ENCODE results near the gene TAPBPL.
"Not testable (repeated sequence)": the region's sequence is repeated elsewhere in the genome, so short reads cannot be mapped to it uniquely, and the experiment has no call there.

The TAPBPL gene

DNA sequence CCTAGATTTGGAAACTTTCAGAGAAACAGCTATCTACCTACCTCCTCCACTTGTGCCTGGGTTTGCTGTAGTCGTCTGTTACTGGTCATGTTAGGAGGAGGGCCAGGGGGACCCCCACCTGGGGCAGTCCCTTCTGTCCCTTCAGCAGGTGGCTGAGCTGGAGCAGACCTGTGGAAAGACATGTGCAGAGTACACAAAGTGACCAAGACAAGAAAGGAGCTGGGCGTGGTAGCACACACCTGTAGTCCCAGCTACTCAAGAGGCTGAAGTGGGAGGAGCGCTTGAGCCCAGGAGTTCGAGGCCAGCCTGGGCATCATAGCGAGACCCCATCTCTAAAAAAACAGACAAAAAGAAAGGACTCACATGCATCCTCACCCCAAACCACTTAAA is 14.3 kb downstream of the TAPBPL start:
- no peak overlapping the region for H3K27ac ChIP-seq (ENCODE audit: low read depth, low read length)
- H3K4me1 ChIP-seq (ENCODE audit: insufficient read depth, low read length) = peaks cover 5% of the 10 kb centered on the region; the same call in 1 of the 2 replicates
- 94% methylated on average over 5 of the region's 5 CpGs for WGBS

DNA sequence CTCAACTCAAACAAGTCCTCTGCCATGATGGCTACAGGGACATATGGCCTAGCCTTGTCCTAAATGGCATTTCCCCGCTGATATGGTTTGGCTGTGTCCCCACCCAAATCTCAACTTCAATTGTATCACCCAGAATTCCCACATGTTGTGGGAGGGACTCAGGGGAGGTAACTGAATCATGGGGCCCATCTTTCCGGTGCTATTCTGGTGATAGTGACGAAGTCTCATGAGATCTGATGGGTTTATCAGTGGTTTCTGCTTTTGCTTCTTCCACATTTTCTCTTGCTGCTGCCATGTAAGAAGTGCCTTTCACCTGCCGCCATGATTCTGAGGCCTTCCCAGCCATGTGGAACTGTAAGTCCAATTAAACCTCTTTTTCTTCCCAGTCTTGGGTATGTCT is 14.9 kb downstream of the TAPBPL start:
- not testable (repeated sequence) for H3K9ac ChIP-seq (ENCODE audit: low read depth, low read length); H3K9me3 ChIP-seq (ENCODE audit: insufficient read depth, low read depth, low read length); H3K4me3 ChIP-seq (ENCODE audit: low read length); H3K27me3 ChIP-seq (ENCODE audit: insufficient read depth, low read length); H3K4me1 ChIP-seq (ENCODE audit: insufficient read depth, low read length); H3K27ac ChIP-seq (ENCODE audit: low read depth, low read length)
- peaks cover 40% of the 10 kb centered on the region for H3K36me3 ChIP-seq (ENCODE audit: insufficient read depth, low read length)
- WGBS = 80% methylated on average over 4 of the region's 4 CpGs

More for the DNA sequence above, 14.3 kb downstream of the TAPBPL start:
- Histone ChIP-seq H3K9ac (ENCODE audit: low read depth, low read length) (no peak overlapping the region), H3K27me3 (ENCODE audit: insufficient read depth, low read length) (no peaks in the 10 kb centered on the region), H3K9me3 (ENCODE audit: insufficient read depth, low read depth, low read length) (no peaks in the 10 kb centered on the region), H3K36me3 (ENCODE audit: insufficient read depth, low read length) (peaks cover 46% of the 10 kb centered on the region), H3K4me3 (ENCODE audit: low read length) (no peak overlapping the region)

DNA sequence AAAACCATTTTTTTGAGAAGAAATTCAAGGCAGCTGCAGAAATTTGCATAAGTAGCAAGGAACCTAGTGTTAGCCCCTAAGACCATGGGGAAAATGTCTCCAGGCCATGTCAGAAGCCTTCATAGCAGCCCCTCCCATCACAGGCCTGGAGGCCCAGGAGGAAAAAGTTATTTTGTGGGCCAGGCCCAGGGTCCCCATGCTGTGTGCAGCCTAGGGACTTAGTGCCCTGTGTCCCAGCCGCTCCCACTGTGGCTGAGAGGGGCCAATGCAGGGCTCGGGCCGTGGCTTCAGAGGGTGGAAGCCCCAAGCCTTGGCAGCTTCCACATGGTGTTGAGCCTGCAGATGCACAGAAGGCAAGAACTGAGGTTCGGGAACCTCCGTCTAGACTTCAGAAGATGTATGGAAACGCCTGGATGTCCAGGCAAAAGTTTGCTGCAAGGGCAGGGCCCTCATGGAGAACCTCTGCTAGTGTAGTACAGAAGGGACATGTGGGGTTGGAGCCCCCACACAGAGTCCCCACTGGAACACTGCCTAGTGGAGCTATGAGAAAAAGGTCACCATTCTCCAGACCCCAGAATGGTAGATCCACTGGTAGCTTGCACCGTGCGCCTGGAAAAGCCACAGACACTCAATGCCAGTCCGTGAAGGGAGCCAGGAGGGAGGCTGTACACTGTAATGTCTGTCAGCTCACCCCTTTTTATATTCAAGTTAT is 15.9 kb downstream of the TAPBPL start:
- H3K4me1 ChIP-seq (ENCODE audit: insufficient read depth, low read length); H3K9ac ChIP-seq (ENCODE audit: low read depth, low read length); H3K27ac ChIP-seq (ENCODE audit: low read depth, low read length); H3K9me3 ChIP-seq (ENCODE audit: insufficient read depth, low read depth, low read length); H3K4me3 ChIP-seq (ENCODE audit: low read length); H3K27me3 ChIP-seq (ENCODE audit: insufficient read depth, low read length): not testable (repeated sequence)
- WGBS = 94% methylated on average over 9 of the region's 9 CpGs
- H3K36me3 ChIP-seq (ENCODE audit: insufficient read depth, low read length) = peaks cover 31% of the 10 kb centered on the region

DNA sequence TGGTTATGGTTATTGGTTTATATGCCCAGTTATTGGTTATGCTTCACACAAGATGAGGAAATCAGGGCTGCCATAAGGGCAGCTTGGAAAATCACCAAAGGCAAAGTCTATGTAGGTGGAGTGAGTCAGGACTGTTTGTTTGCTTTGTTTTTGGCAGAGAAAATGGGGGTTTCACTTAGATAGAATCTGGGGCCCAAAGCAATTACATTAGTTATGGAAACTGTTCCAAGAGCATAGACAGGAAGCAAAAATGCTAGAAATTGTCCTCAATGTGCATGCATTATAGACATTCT is 16.4 kb downstream of the TAPBPL start:
- Histone ChIP-seq H3K4me3 (ENCODE audit: low read length) (no peak overlapping the region), H3K36me3 (ENCODE audit: insufficient read depth, low read length) (peaks cover 26% of the 10 kb centered on the region), H3K9me3 (ENCODE audit: insufficient read depth, low read depth, low read length) (no peaks in the 10 kb centered on the region), H3K27ac (ENCODE audit: low read depth, low read length) (no peak overlapping the region), H3K27me3 (ENCODE audit: insufficient read depth, low read length) (no peaks in the 10 kb centered on the region), H3K9ac (ENCODE audit: low read depth, low read length) (no peak overlapping the region), H3K4me1 (ENCODE audit: insufficient read depth, low read length) (peaks cover 5% of the 10 kb centered on the region; the same call in 1 of the 2 replicates)

DNA sequence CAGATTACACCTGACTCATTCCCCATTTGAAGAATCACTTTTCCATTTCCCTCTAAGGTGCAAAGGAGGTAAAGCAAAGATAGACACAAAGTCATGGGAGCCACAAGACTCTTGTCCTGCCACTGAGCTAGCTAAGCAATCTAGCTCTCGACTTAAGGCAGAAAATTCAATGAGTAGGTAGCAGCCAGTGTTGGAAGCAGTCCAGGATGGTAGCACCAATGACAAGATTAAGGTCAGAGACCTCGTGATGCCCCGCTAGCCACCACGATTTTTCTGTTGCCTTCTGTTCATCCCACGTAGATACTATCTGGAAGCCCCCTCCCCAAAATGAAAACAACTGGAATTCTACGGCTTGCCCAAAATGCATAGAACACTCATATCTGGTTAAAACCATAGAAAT is 17.2 kb downstream of the TAPBPL start:
- Histone ChIP-seq H3K9ac (ENCODE audit: low read depth, low read length) (no peak overlapping the region), H3K36me3 (ENCODE audit: insufficient read depth, low read length) (peaks cover 17% of the 10 kb centered on the region), H3K27me3 (ENCODE audit: insufficient read depth, low read length) (no peaks in the 10 kb centered on the region), H3K4me3 (ENCODE audit: low read length) (0 out of 2 replicates have a peak overlapping the region, but pooled peaks have one; percentile 75), H3K27ac (ENCODE audit: low read depth, low read length) (no peak overlapping the region), H3K4me1 (ENCODE audit: insufficient read depth, low read length) (peaks cover 5% of the 10 kb centered on the region; the same call in 1 of the 2 replicates), H3K9me3 (ENCODE audit: insufficient read depth, low read depth, low read length) (no peaks in the 10 kb centered on the region)
- 95% methylated on average over 5 of the region's 6 CpGs for WGBS

DNA sequence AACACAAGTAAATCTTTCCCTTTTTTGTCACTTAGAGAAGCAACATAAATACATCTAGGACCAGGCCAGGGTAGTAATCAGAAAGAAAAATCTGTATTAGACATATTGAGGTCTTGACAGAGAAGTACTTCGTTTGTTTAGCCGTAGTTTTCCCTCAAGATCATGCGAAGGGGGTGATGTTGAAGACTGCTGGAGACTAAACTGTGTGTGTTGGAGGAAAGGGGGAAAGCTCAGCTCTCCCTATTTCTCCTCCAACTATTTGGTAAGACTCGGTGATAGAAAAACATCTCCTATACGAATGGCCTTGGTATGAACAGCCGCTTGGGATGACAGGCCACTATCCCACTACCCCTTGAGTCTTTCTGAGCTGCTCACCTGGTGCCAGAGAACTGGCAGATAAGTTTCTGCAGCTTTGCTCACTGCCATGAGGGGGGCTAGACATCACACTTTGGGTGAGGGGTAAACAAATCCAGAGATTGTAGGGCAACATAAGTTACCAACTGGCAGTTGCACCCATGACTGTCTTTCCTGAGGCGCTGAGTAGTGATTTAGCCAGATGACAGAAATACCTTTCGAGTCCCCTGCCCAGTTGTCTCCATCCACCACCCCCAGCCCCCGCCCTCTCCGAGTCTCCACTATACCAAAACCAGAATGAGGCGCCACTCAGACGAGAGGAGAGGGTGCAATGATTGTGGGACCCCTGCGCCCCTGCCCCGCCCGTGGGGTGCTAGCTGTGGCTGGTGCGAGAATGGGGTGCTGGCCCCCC is 17.9 kb downstream of the TAPBPL start:
- peak overlapping the region; percentile 75 for H3K4me3 ChIP-seq (ENCODE audit: low read length)
- H3K4me1 ChIP-seq (ENCODE audit: insufficient read depth, low read length) = peaks cover 5% of the 10 kb centered on the region; the same call in 1 of the 2 replicates
- H3K27ac ChIP-seq (ENCODE audit: low read depth, low read length) = peak overlapping the region; percentile 64
- no peaks in the 10 kb centered on the region for H3K27me3 ChIP-seq (ENCODE audit: insufficient read depth, low read length)
- WGBS = 24% methylated on average over 16 of the region's 16 CpGs
- peaks cover 10% of the 10 kb centered on the region for H3K36me3 ChIP-seq (ENCODE audit: insufficient read depth, low read length)
- peak overlapping the region; percentile 76 for H3K9ac ChIP-seq (ENCODE audit: low read depth, low read length)
- no peaks in the 10 kb centered on the region for H3K9me3 ChIP-seq (ENCODE audit: insufficient read depth, low read depth, low read length)

DNA sequence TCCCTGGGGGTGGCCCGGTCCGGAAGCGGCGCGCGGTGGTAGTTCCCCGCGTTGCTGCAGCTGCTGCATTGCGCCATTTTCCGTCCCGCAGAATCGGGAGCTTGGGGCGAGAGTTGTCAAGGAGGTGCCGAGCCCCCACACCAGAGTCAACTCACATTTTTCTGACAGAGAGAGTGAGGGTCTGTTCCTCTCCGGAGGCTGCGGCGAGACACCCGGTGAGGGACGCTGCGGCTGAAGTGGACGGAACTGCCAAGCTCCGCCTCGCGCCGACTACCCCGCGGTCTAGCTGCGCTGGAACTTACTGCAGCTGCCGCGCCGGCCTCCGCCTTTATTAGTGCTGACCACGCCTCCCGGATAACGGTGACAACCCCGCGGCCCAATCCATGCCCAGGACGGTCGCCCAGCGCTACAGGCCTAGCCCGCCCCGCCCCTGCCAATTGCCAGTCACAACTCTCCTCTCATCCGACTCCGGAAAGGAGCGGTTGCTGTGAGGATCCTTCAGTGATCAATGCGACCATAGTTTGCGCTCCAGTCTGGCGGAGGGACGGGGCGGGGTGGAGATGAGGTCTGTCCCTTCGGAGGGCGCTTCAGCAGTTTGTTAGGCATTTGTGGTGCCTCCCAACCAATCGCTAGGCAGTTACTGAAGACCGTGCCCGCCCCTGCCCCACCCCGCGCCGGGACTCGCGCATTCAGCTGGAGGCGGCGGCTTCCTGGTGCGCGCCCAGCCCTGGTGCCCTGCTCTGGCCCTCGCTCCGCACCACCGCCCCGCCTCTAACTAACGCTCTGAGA is 18.7 kb downstream of the TAPBPL start, which contains the start of gene VAMP1:
VAMP1 (minus strand) TSS at position 303 of the 789 bp plus-strand sequence; CDS start at position 157, 146 bp downstream.
- peaks cover 5% of the 10 kb centered on the region; the same call in 1 of the 2 replicates for H3K4me1 ChIP-seq (ENCODE audit: insufficient read depth, low read length)
- peak within 1 kb of the TSS; percentile 75 for H3K4me3 ChIP-seq (ENCODE audit: low read length)
- peak within 1 kb of the TSS; percentile 76 for H3K9ac ChIP-seq (ENCODE audit: low read depth, low read length)
- WGBS = under 1% methylated on average over 69 of the region's 69 CpGs
- H3K27me3 ChIP-seq (ENCODE audit: insufficient read depth, low read length) = no peaks in the 10 kb centered on the region
- peak within 1 kb of the TSS; percentile 89 for H3K27ac ChIP-seq (ENCODE audit: low read depth, low read length)
- H3K9me3 ChIP-seq (ENCODE audit: insufficient read depth, low read depth, low read length) = no peaks in the 10 kb centered on the region
- peaks cover 7% of the 10 kb centered on the region; the same call in 1 of the 2 replicates for H3K36me3 ChIP-seq (ENCODE audit: insufficient read depth, low read length)

DNA sequence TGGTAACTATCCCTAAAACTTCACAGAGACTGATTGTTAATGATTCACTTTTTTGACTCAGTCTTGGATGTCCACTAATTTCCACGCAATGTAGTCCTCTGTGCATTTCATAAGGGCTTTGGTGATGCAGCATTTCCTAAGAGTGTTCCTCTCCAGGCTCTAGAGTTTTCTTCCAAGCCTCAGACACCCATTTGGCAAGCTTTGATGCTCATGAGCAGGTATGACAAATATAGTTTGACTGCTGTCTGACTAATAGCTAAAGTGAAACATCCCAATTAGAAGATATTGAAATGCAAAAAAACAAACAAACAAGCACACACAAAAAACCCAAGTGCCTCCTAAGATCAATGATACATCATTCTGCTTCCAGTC is 20.1 kb downstream of the TAPBPL start:
- no peak overlapping the region for H3K27ac ChIP-seq (ENCODE audit: low read depth, low read length)
- no peaks in the 10 kb centered on the region for H3K27me3 ChIP-seq (ENCODE audit: insufficient read depth, low read length)
- 0 out of 2 replicates have a peak, but pooled peaks cover 3% of the 10 kb centered on the region for H3K36me3 ChIP-seq (ENCODE audit: insufficient read depth, low read length)
- WGBS = 94% methylated on average over 1 of the region's 1 CpG
- H3K9ac ChIP-seq (ENCODE audit: low read depth, low read length) = no peak overlapping the region
- peaks cover 6% of the 10 kb centered on the region; the same call in 1 of the 2 replicates for H3K9me3 ChIP-seq (ENCODE audit: insufficient read depth, low read depth, low read length)
- peaks cover 5% of the 10 kb centered on the region; the same call in 1 of the 2 replicates for H3K4me1 ChIP-seq (ENCODE audit: insufficient read depth, low read length)
- no peak overlapping the region for H3K4me3 ChIP-seq (ENCODE audit: low read length)

DNA sequence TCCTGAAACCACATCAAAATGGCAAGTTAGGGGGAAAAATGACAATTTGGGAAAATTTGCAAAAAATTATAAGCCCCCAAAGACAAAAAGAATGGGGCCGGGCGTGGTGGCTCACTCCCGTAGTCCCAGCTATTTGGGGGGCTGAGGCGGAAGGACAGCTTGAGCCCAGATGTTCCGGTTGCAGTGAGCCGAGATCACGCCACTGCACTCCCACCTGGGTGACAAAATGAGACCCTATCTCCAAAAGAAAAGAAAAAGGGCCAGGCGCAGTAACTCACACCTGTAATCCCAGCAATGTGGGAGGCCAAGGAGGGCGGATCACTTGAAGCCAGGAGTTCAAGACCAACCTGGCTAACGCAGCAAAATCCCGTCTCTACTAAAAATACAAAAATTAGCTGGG is 20.6 kb downstream of the TAPBPL start:
- peaks cover 6% of the 10 kb centered on the region; the same call in 1 of the 2 replicates for H3K9me3 ChIP-seq (ENCODE audit: insufficient read depth, low read depth, low read length)
- H3K4me3 ChIP-seq (ENCODE audit: low read length) = no peak overlapping the region
- no peak overlapping the region for H3K9ac ChIP-seq (ENCODE audit: low read depth, low read length)
- no peak overlapping the region for H3K27ac ChIP-seq (ENCODE audit: low read depth, low read length)
- H3K27me3 ChIP-seq (ENCODE audit: insufficient read depth, low read length) = no peaks in the 10 kb centered on the region
- H3K36me3 ChIP-seq (ENCODE audit: insufficient read depth, low read length) = 0 out of 2 replicates have a peak, but pooled peaks cover 3% of the 10 kb centered on the region
- H3K4me1 ChIP-seq (ENCODE audit: insufficient read depth, low read length) = peaks cover 5% of the 10 kb centered on the region; the same call in 1 of the 2 replicates
- WGBS = 96% methylated on average over 11 of the region's 11 CpGs

DNA sequence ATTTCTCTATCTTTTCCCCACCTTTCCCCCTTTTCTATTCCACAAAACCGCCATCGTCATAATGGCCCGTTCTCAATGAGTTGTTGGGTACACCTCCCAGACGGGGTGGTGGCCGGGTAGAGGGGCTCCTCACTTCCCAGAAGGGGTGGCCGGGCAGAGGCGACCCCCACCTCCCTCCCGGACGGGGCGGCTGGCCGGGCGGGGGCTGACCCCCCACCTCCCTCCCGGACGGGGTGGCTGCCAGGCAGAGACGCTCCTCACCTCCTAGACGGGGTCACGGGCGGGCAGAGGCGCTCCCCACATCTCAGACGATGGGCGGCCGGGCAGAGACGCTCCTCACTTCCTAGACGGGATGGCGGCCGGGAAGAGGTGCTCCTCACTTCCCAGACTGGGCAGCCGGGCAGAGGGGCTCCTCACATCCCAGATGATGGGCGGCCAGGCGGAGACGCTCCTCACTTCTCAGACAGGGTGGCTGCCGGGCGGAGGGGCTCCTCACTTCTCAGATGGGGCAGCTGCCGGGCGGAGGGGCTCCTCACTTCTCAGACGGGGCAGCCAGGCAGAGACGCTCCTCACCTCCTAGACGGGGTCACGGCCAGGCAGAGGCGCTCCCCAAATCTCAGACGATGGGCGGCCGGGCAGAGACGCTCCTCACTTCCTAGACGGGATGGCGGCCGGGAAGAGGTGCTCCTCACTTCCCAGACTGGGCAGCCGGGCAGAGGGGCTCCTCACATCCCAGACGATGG is 23.6 kb downstream of the TAPBPL start:
- H3K27ac ChIP-seq (ENCODE audit: low read depth, low read length); H3K4me3 ChIP-seq (ENCODE audit: low read length); H3K4me1 ChIP-seq (ENCODE audit: insufficient read depth, low read length); H3K9me3 ChIP-seq (ENCODE audit: insufficient read depth, low read depth, low read length); H3K36me3 ChIP-seq (ENCODE audit: insufficient read depth, low read length); H3K9ac ChIP-seq (ENCODE audit: low read depth, low read length); H3K27me3 ChIP-seq (ENCODE audit: insufficient read depth, low read length): not testable (repeated sequence)
- WGBS = 95% methylated on average over 44 of the region's 48 CpGs
